ENCODE data around the gene CLDN19. TPM values are rescaled to one million over a fixed set of nuclear protein-coding genes. Genes with fewer than 3 reads are reported as not detected.

The CLDN19 gene
- total RNA-seq, 1 donor from 2014 or later: not detected

- DNase-seq (ENCODE audit: low spot score): no peak
- Mint-ChIP-seq H3K9me3 (ENCODE audit: unreplicated experiment) (no peaks in the 10 kb centered on the region), H3K27ac (ENCODE audit: unreplicated experiment) (no peak overlapping the region), H3K4me1 (ENCODE audit: unreplicated experiment) (peaks cover 2% of the 10 kb centered on the region), H3K4me3 (ENCODE audit: unreplicated experiment) (no peak overlapping the region), H3K27me3 (ENCODE audit: unreplicated experiment) (peaks cover 3% of the 10 kb centered on the region), H3K36me3 (ENCODE audit: low read depth, unreplicated experiment) (peaks cover 32% of the 10 kb centered on the region)
- no peak for TF ChIP-seq CTCF (IDR thresholded peaks at IDR 0.05; ENCODE audit: unreplicated experiment)
Observed at GRCh38 chr1:42776502-42776901, 36.5 kb upstream of the CLDN19 start.

- Mint-ChIP-seq H3K4me3 (ENCODE audit: unreplicated experiment) (no peak overlapping the region), H3K27me3 (ENCODE audit: unreplicated experiment) (peaks cover 1% of the 10 kb centered on the region), H3K9me3 (ENCODE audit: unreplicated experiment) (no peaks in the 10 kb centered on the region), H3K27ac (ENCODE audit: unreplicated experiment) (no peak overlapping the region), H3K4me1 (ENCODE audit: unreplicated experiment) (peaks cover 3% of the 10 kb centered on the region), H3K36me3 (ENCODE audit: low read depth, unreplicated experiment) (peaks cover 30% of the 10 kb centered on the region)
- no peak for DNase-seq (ENCODE audit: low spot score)
- no peak for TF ChIP-seq CTCF (IDR thresholded peaks at IDR 0.05; ENCODE audit: unreplicated experiment)
Observed at GRCh38 chr1:42774928-42775526, 35.0 kb upstream of the CLDN19 start.

- H3K27ac Mint-ChIP-seq (ENCODE audit: unreplicated experiment): peak overlapping the region; percentile 2
- no peaks in the 10 kb centered on the region for H3K9me3 Mint-ChIP-seq (ENCODE audit: unreplicated experiment)
- no peak for DNase-seq (ENCODE audit: low spot score)
- TF ChIP-seq CTCF (IDR thresholded peaks at IDR 0.05; ENCODE audit: unreplicated experiment): no peak
- peak overlapping the region; percentile 57 for H3K4me3 Mint-ChIP-seq (ENCODE audit: unreplicated experiment)
- peaks cover 1% of the 10 kb centered on the region for H3K27me3 Mint-ChIP-seq (ENCODE audit: unreplicated experiment)
- peaks cover 4% of the 10 kb centered on the region for H3K4me1 Mint-ChIP-seq (ENCODE audit: unreplicated experiment)
- H3K36me3 Mint-ChIP-seq (ENCODE audit: low read depth, unreplicated experiment): peaks cover 31% of the 10 kb centered on the region
Observed at GRCh38 chr1:42773420-42773819, 33.4 kb upstream of the CLDN19 start.

- H3K27ac Mint-ChIP-seq (ENCODE audit: unreplicated experiment): no peak overlapping the region
- DNase-seq (ENCODE audit: low spot score): no peak
Observed at GRCh38 chr1:42769811-42770210, 29.8 kb upstream of the CLDN19 start.

More at GRCh38 chr1:42769811-42770210, 29.8 kb upstream of the CLDN19 start:
- Mint-ChIP-seq H3K4me3 (ENCODE audit: unreplicated experiment) (no peak overlapping the region), H3K36me3 (ENCODE audit: low read depth, unreplicated experiment) (peaks cover 16% of the 10 kb centered on the region), H3K4me1 (ENCODE audit: unreplicated experiment) (peaks cover 10% of the 10 kb centered on the region), H3K27me3 (ENCODE audit: unreplicated experiment) (peaks cover 3% of the 10 kb centered on the region), H3K9me3 (ENCODE audit: unreplicated experiment) (no peaks in the 10 kb centered on the region)
- no peak for TF ChIP-seq CTCF (IDR thresholded peaks at IDR 0.05; ENCODE audit: unreplicated experiment)

Measured in endothelial cell (in vitro differentiated cells).